ENCODE data around the gene POFUT2.

Gene POFUT2

DNA sequence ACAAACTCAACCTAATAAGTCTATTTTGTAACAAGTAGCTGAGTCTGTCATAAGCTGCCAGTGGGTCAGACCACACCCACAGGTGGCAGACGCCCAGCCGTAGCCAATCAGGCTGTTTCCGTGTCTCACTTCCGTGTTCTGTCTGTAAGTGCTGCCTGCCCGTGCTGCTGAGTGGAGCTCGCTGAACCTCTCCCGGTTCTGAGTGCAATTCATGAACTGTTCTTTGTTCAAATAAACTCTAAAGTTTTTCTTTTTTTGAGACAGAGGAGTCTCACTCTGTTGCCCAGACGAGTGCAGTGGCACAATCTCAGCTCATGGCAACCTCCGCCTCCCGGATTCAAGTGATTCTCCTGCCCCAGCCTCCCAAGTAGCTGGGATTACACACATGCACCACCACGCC is 25.1 kb downstream of the POFUT2 start:
- DNase-seq (ENCODE audit: low read depth in 2 of 2), result no peak

DNA sequence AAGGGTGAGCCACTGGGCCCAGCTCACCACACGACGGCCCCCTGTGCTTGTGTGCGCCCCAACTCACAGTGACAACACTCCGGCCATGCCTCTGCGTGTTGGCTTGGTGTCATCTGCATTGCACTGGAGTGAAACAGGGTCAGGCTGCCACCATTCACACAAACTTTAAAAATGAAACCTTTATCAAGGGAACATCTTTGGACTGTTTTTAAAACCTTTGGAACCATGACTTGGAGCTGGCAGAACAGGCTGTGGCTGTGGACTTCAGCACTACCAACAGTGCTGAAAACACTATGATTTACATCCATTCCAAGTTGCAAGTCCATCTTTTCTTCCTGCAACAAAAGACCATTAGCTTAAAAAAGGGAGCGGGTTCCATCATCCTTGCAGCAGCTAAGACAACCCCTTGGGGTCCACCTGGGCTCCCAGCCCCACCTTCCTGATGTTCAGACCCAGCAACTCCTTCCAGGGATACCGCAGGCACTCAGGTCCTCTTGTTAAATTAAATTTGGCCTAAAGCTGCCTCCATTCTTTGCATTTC is 25.6 kb downstream of the POFUT2 start:
- no peak for DNase-seq (ENCODE audit: low read depth in 2 of 2)

DNA sequence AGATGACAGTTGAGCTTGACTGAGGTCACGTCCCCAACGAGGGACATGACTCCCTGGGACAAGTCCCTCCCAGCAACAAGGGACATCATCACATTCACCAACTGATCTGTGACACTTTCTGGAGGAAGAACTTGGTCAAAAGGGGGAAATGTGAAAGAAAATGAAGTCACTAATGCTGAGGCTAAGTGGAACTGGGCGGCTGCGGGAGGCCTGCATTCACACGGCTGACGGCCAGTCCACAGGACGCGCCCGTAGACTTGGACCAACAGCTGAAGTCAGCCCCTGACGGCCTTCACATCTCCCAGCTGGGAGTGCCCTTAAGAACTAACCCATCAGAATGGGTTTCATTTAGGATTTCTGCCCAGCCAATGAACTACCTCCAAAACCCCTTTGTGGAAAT is 26.6 kb downstream of the POFUT2 start:
- DNase-seq (ENCODE audit: low read depth in 2 of 2), result no peak

DNA sequence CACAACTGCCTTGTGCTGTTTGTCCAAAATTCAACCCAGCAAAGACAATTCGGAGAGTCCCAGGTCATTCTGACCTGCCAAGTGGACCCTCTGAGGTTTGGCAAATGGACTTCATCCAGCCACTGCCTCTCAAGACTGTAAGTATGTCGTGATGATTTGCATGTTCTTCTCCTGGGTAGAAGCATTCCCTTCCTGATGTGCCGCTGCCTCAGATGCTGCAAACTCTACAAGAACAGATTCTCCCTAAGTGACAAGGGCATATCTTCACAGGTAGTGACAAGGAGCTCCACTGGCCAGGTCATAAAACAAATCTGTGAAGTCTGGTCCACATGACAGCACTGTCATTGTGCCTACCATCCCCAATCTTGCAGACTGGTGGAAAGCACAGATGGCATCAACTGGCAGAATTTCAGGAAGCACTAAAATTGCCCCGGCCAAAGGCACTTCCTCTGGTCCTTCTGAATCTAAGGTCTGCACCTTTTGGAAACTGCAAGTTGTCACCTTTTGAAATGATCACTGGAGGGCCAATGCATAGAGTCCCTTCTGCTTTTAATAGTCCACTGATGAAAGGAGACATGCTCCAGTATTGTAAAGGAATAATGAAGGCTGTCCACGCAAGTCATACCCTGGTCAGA is 27.4 kb downstream of the POFUT2 start:
- no peak for DNase-seq (ENCODE audit: low read depth in 2 of 2)

DNA sequence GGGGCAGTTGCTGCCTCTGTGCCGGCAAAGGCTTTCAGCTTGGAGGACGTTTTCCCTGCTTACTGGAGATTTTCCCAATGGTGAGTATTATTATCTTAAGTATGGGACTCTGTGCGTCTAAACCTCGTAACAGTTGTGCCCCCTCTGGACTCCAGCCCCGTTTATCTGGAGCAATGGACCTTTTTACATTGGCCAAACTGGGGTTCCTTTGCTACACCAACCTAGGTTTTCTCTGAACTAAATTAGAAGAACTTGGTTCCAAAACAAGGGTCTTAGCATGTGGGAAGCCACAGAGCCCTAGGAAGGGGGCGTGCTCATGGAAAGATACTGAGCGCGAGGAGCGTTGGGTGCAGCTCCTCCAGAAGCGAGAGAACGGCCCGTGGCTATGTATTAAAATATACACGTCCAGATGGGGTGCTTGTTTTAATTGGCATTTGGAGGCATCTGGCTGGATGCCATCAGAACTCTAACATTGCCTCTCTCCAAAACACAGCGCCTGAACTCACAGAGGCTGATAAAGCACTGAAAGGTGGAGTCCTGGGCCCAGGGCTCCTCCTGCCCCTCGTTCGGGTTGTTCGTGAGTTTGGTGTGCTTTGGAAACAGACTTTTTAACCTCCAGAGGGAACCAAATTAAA is 28.4 kb downstream of the POFUT2 start:
- no peak for DNase-seq (ENCODE audit: low read depth in 2 of 2)

DNA sequence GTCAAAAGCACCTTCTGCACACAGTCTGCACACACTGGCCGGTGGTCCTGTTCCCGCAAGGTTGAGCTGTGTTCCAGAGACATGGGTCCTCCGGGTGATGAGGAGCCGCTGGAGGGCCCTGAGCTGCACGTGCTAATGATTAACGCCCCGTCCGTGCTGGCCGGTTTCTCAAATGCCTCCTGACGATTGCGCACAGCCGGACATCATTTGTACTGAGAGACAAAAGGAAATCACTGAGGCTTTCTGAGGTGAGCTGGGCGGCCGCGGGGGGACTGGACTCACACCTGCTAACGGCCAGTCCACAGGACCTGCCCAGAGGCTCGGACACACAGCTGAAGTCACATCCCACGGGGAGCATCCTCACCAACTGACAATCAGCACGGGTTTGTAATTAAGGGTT is 29.2 kb downstream of the POFUT2 start:
- no peak for DNase-seq (ENCODE audit: low read depth in 2 of 2)

DNA sequence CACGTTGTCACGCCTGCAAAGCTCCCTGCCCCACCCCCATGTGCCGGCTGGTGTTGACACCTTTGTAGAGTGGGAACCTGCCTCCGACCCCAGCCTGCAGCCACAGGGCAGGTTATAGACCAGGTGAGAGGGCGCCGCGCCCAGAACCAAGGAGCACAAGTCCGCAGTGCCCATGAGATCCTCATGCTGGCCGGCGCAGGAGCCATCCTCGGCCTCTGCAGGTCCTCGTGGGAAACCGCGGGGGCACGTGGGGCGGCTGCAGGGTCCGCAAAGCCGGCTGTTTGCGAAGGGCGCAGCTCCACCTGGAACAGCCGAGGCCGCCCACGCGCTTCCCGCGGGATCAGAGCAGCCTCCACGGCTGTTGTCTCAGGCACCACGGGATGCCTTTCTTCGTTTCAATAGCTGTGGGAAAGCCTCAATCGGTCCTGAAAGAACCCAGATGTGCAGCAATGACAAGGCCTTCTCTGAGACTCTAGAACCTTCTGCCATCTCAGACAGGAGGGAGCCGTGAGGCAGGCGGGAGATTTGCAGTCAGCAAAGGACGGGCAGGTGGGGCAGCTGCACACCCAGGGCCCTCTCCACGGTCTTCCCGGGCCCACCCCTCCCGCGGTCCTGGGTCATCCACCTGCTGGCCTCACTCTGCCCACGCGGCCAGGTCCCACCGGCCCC is 29.9 kb downstream of the POFUT2 start:
- no peak for DNase-seq (ENCODE audit: low read depth in 2 of 2)

DNA sequence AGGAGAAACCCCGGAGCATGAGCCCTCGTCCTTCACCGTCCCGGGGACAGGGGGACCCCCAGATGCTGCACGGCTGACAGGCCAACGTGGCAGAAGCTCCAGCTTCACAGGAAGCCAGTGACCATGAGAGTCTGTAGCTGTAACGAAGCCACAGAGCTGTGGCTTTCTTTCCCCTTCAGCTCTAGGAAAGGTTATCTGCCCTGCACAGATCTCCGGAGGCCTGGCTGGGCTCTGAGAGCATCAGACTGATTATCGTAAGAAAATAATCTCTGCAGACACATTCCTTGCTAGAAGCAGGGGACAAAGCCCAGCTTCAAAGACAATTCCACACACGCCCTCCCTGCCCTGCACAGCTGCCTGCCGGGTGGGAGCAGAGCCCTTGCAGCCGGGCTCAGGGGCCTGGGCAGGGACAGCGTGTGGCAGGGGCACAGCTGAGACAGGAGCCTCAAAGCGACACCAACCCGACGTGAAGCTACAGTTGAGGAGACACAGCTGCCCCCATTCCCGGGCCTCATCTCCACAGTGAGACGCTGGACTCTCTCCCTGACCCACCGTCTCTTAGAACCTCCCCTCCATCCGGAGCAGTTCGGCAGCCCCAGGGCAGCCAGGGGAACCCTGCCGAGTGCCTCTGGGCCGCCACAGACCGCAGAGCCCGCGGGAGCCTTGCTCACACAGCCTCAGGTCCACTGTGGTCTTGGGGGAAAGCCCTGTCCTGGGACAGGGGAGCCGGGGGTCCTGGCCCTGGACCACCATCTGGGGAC is 30.6 kb downstream of the POFUT2 start:
- no peak for DNase-seq (ENCODE audit: low read depth in 2 of 2)

DNA sequence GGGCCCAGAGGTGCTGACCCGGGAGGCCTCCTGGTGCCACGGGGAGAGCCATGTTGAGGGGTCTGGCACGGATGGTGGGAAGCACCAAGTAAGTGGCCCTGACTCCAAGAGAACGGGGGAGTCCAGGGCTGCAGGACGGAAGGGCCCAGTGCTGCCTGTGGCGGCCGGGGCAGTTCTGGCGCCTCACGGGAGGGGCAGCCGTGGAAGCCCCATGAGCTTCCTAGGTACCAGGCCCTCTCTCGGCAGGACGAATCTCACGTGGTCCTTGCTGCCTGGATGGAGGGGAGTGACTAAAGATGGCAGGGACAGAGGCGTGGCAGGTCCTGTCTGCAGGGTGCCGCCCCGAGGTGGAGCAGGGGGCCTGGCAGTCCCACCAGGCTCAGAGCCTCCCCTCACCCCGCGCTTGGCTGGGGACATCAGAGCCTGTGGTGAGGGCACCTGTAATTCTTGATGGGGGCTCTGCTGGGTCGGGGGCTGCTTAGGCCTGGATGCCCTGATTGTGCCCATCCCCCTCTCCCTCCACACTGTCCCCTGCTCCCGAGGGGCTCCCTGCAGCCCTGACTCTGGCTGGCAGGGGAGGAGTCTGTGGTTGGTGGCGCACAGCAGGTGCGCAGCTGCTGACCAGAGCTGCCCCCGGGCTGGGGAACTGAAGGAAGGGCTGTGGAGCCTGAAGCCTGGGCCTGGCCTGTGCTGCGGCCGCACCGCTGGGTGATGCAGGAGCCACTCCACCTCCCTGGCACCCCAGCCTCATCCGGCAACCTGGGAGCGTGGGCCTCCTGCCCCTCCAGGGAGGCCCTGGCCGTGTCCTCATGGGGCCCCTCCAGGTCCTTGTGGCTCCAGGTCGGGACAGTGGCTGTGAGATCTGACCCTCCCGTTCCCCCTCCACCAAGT is 31.4 kb downstream of the POFUT2 start:
- DNase-seq (ENCODE audit: low read depth in 2 of 2), result no peak

DNA sequence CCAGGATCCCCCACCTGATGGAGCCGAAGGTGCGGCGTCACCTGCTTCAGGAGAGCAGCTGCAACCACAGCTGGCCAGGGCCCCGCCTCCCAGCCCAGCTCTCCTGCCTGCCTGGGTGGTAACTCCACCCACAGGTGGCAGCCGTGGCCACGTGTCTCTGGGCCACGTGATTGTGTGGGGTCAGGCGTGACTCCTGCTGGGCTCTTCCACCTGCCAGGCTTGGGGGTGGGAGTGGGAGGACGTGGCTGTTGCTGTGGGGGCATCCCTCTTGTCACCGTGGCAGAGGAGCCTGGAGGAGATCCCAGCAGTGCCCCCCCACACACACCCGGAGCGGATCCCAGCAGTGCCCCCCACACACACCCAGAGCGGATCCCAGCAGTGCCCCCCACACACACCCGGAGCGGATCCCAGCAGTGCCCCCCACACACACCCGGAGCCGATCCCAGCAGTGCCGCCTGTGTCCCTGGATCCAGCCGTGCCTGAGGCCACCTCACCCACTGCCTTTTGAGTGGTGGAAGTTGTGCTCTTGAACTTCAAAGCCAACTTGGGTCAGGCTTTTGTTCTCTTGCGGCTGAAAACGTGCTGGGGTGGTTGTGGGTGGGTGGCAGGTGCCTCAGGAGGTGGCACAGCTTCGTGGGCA is 32.2 kb downstream of the POFUT2 start:
- no peak for DNase-seq (ENCODE audit: low read depth in 2 of 2)

DNA sequence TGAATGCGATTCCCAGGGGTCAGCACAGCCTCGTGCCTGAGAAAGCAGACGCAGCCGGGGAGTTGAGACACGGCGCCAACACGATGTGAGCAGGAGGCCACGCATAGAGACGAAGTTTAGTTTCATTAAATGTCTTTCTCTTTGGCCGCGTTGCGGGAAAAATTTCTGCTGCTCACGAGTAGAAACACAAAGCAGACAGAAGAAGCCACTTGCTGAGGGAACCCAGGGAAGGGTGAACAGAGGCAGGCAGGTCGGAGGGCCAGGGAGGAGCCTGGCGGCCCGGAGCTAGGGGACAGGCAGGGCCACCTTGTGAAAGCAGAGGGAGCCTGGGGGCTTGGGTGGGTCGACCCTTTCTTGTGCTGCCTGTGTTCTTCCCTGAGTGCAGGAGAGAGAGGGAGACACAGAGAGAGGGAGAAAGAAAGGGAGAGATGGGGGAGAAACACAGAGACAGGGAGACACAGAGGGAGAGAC is 33.2 kb downstream of the POFUT2 start:
- DNase-seq (ENCODE audit: low read depth in 2 of 2), result no peak

DNA sequence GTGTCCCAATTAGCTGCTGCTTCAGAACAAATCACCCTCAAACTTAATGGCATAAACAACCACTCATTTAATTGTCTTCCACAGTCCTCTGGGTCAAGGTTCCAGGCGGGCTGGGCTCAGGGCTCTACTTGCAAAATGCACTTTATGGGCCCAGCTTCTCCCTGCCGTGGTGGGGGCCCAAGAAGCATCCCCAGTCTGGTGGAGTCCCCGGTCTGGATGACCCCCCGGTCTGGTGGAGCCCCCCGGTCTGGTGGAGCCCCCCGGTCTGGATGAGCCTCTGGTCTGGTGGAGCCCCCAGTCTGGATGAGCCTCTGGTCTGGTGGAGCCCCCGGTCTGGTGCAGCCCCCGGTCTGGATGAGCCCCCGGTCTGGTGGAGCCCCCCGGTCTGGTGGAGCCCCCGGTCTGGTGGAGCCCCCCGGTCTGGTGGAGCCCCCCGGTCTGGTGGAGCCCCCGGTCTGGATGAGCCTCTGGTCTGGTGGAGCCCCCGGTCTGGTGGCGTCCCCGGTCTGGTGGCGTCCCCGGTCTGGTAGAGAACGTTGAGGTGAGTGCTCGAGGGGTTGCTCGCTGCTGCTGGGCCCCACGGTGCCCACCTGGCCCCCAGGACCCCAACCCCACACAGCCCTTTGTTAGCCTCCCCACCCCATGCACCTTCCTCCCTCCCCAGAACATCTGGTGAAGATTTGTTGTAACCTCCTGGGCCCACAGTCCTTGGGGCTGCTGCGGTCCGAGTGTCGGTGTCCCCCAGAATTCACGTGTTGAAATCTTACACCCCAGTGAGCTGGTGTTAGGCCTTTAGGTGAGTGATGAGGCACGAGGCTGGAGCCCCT is 33.8 kb downstream of the POFUT2 start:
- DNase-seq (ENCODE audit: low read depth in 2 of 2), result no peak

DNA sequence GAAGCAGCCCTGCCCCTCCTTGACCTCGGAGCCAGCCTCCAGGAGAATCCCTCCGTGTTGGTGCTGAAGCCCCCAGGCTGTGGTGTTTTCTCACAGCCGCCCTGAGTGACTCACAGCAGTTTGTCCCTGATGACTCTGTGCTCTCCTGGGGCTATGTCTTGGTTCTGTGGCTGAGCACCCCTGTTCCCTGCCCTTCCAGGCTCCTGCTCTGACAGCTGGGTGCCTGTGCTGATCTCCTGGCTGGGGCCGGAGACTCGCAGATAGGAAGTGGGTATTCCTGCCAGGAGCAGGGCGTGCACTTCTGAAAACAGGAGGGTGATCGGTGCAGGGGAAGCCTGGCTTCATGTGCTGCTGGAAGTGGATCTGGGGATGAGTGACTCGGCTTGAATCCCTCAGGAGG is 34.5 kb downstream of the POFUT2 start:
- no peak for DNase-seq (ENCODE audit: low read depth in 2 of 2)

DNA sequence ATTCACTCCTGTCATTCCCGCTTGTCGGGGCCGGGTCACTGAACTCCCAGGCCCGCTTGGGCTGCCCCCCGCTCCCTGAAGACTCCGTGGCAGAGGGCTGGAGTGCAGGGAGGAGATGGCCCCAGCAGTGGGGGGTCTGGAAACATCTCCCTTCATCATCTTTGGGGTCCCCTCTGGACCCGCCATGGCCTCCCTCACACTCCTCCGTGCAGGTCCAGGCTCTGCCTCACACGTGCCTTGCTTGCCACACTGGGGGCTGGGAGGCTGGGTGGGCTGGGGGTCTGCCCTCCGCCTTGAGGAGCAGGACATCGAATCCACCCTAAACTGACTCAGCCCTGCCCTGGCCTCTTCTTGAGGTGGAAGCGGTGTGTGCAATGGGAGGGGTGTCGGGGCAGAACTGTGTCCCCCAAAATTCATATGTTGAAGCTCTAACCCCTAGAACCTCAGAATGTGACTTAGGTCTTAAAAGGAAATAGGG is 35.2 kb downstream of the POFUT2 start:
- DNase-seq (ENCODE audit: low read depth in 2 of 2), result no peak

DNA sequence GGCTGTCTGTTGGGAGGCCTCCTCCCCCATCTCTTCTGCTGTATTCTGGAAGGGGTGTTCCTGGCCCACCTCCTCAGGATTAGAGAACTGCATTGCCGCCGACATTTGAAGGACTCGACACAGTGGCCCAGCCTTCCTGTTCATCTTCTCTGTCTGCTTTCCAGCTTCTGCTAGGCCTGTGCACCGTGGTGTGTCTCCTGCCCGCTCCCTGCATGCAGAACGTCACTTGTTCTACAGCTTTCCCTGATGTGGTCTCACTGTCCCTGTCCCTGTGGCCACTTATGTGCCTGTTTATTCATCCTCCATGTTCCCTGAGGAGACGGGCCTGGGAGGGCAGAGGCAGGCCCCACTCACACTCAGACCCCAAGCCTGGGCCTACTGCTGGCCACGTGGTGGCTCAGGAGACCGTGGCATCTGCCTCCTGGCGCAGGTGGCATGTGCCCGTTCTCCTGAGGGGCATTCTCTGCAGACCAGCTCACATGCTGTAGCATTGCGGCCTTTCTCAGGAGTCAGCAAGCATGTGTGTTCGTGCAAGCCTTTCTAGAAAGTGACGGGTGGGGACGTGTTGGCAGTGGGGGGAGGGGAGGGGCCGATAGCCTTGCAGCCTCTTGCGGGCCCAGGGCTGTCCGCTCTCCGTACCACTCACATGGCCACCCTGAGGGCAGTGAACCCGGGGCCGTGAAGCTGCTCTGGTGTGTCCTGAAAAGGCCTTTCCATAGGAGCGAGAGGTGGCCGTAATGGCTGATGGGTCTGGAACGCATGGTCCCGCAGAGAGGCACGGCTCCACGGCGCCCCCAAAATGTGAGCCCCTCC is 35.9 kb downstream of the POFUT2 start:
- no peak for DNase-seq (ENCODE audit: low read depth in 2 of 2)

DNA sequence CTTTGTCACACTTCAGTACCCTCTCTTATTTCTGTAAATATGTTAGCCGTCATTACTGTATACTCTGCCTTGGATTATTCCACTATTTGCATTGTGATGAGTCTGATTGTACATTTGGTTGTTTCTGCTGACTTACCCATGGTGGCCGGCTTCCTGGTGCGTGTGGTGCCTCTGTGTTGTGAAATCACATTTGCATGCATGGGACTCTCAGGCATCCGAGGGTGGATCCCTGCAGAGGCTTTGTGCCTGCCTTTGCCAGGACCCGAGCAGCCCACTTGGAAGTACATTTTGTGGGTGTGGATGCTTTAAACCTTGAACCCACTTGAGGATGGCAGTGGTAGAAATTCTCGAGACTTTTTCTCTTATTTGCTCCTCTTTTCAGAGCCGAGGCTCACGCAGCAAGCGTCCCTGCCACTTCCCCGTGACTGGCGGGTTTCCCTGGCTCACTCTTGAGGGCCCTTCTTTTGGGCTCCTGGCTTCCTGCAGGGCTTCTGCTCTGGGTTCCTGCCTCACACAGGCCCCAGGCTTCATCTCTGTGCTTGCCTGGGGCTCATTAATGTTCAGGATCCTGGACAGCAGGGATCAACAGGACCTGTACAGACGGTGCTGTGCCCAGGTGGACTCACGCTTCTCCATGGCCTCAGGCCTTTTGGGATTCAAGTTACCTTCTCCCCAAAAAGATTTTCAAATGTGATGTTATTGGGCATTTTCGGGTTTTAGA is 36.6 kb downstream of the POFUT2 start:
- DNase-seq (ENCODE audit: low read depth in 2 of 2), result no peak

DNA sequence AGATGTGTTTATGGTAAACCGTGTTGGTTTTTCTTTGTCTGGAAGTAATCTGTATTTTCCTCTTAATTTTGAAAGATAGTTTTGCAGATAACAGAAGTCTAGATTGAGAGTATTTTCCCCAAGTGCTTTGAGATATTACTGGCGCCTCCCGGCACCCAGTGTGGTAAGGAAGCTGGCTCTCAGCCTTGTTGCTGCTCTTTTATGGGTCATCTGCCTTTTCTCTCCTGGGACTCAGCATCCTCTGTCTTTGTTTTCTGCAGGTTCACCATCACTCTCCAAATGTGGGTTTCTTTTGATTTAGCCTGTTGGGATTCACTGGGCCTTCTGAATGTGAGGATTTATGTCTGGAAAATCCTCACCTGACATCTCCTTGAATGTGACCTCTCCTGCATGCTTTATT is 37.4 kb downstream of the POFUT2 start:
- DNase-seq (ENCODE audit: low read depth in 2 of 2), result no peak

DNA sequence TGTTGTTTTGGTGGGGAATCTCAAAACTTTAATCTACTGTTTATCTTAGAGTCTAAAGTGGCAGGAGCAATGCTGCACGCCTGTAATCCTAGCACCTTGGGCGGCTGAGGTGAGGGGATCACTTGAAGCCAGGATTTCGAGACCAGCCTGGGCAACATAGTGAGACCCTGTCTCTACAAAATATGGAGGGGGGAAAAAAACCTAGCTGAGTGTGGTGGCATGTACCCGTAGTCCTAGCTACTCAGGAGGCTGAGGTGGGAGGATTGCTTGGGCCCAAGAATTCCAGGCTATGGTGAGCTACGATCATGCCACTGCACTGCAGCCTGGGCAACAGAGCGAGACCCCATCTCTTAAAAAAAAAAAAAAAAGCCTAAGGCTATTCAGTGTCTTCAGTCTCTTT is 38.1 kb downstream of the POFUT2 start:
- DNase-seq (ENCODE audit: low read depth in 2 of 2), result no peak

All from stimulated activated CD4-positive, alpha-beta T cell treated with anti-CD3 and anti-CD28 coated beads, Interleukin-1b, Interleukin-23, amount 100 ng/mL, for 4 hours (primary cell).